Glutamatergic neuron (in vitro differentiated cells): ENCODE results near the gene OR7E24. TPM values are rescaled to one million over a fixed set of nuclear protein-coding genes. Genes with fewer than 3 reads are reported as not detected.

Experiments used
- DNase-seq: peaks from one replicate; pipeline ENCODE4 v3.0.0; 2022
- H3K27ac Mint-ChIP-seq: one replicate; pipeline ENCODE4 v1.8.0; 2020; ENCODE audit warnings: mild to moderate bottlenecking, mixed read lengths, inconsistent platforms; ENCODE audit not compliant: unreplicated experiment
- H3K27me3 Mint-ChIP-seq: one replicate; pipeline ENCODE4 v1.8.0; 2020; ENCODE audit warnings: mild to moderate bottlenecking, moderate library complexity, mixed read lengths, inconsistent platforms; ENCODE audit not compliant: unreplicated experiment
- H3K36me3 Mint-ChIP-seq: one replicate; pipeline ENCODE4 v1.8.0; 2020; ENCODE audit warnings: mild to moderate bottlenecking, mixed read lengths, inconsistent platforms; ENCODE audit not compliant: unreplicated experiment
- H3K4me1 Mint-ChIP-seq: one replicate; pipeline ENCODE4 v1.8.0; 2020; ENCODE audit warnings: mild to moderate bottlenecking, low read depth, mixed read lengths, inconsistent platforms; ENCODE audit not compliant: unreplicated experiment
- H3K4me3 Mint-ChIP-seq: one replicate; pipeline ENCODE4 v1.8.0; 2020; ENCODE audit warnings: mild to moderate bottlenecking, mixed read lengths, inconsistent platforms; ENCODE audit not compliant: unreplicated experiment
- H3K9me3 Mint-ChIP-seq: one replicate; pipeline ENCODE4 v1.8.0; 2020; ENCODE audit warnings: mild to moderate bottlenecking, moderate library complexity, mixed read lengths, inconsistent platforms; ENCODE audit not compliant: unreplicated experiment
- CTCF ChIP-seq: fragments of 200-600 bp; sonication (generic); IDR thresholded peaks from one replicate; pipeline ENCODE4 v1.5.0; 2021; ENCODE audit not compliant: partially characterized antibody, unreplicated experiment
- total RNA-seq: library from RNA; stranded (reverse); fragmentation: NEBNext Ultra II Directional; extraction: Animal tissue kit (Norgen Biotek cat#: 25700); gene quantifications from one replicate; pipeline ENCODE4 v1.2.1, GENCODE V29; 2021; ENCODE audit not compliant: unreplicated experiment

Gene OR7E24
- total RNA-seq, 1 donor from 2014 or later = not detected

DNA sequence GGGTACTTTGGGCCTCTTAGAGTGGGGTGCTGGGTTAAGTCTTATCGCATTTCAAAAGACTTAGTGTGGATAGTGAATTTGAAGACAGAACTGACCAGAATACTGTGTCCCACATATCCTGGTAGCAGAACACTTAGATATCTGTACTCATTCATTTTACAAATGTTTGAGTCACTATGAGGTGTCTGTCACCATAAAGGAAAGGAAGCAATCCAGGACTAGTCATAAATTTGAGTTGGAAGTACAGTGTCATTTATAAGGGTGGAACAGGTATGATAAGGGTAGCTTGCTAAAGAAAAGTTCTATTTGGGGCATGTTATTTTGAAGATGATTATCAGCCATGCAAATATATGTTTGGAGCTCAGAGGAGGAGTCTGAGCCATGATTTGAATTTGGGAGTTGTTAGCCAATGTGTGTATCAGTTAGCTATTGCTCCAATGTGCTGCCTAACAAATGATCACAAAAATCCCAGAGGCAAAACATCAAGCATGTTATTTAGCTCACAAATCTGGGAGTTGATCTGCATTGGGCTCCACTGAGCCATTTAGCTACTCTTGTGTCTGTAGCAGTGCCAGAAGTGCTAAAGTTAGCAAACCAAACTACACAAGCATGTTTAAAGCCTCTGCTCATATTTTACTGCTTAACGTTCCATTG lies 38.6 kb downstream of the OR7E24 start:
- H3K4me3 Mint-ChIP-seq = no peak overlapping the region

GRCh38 chr19:9295411-9295849 lies 44.7 kb downstream of the OR7E24 start:
- Mint-ChIP-seq H3K36me3 (peaks cover 67% of the 10 kb centered on the region), H3K4me3 (no peak overlapping the region), H3K4me1 (no peaks in the 10 kb centered on the region), H3K9me3 (peaks cover 17% of the 10 kb centered on the region), H3K27ac (no peak overlapping the region), H3K27me3 (peaks cover 2% of the 10 kb centered on the region)
- no peak for TF ChIP-seq CTCF
- DNase-seq = no peak

More for the DNA sequence above, 38.6 kb downstream of the OR7E24 start:
- peaks cover 35% of the 10 kb centered on the region for H3K36me3 Mint-ChIP-seq
- no peak overlapping the region for H3K27ac Mint-ChIP-seq
- H3K9me3 Mint-ChIP-seq = peaks cover 7% of the 10 kb centered on the region
- no peak for TF ChIP-seq CTCF
- no peaks in the 10 kb centered on the region for H3K4me1 Mint-ChIP-seq
- no peaks in the 10 kb centered on the region for H3K27me3 Mint-ChIP-seq
- no peak for DNase-seq

- Mint-ChIP-seq H3K36me3 (peaks cover 76% of the 10 kb centered on the region), H3K27ac (no peak overlapping the region), H3K4me3 (no peak overlapping the region), H3K4me1 (no peaks in the 10 kb centered on the region), H3K27me3 (peaks cover 2% of the 10 kb centered on the region), H3K9me3 (peaks cover 21% of the 10 kb centered on the region)
- no peak for TF ChIP-seq CTCF
- no peak for DNase-seq
These were observed 45.6 kb downstream of the OR7E24 start for GRCh38 chr19:9296336-9296735.

Other genes with a start within 250 kb of the OR7E24 start
- not detected for gene MUC16, start 240.5 kb upstream of the OR7E24 start, total RNA-seq
- not detected for gene OR1M1, start 163.9 kb upstream of the OR7E24 start, total RNA-seq
- gene OR7G2, start 143.5 kb upstream of the OR7E24 start, total RNA-seq = not detected
- not detected for gene OR7G1, start 135.2 kb upstream of the OR7E24 start, total RNA-seq
- gene OR7G3, start 124.0 kb upstream of the OR7E24 start, total RNA-seq = not detected
- 36.8 TPM for gene ZNF317, start 110.5 kb upstream of the OR7E24 start, total RNA-seq
- not detected for gene OR7D2, start 72.0 kb upstream of the OR7E24 start, total RNA-seq
- not detected for gene OR7D4, start 31.3 kb upstream of the OR7E24 start, total RNA-seq
- gene ZNF699, start 58.9 kb downstream of the OR7E24 start, total RNA-seq = 9.7 TPM
- gene ZNF559, start 73.2 kb downstream of the OR7E24 start, total RNA-seq = 23.6 TPM
- gene ZNF177, start 112.1 kb downstream of the OR7E24 start, total RNA-seq = 6.7 TPM
- gene ZNF266, start 184.6 kb downstream of the OR7E24 start, total RNA-seq = 49.0 TPM
- gene ZNF560, start 247.7 kb downstream of the OR7E24 start, total RNA-seq = not detected